HepG2 (cell line): ENCODE data around the gene RALY. TPM values are rescaled to one million over a fixed set of nuclear protein-coding genes. Genes with fewer than 3 reads are reported as not detected.

Source experiments
- ATF7-NPFF ChIP-seq: sonication (generic); formaldehyde crosslinking; IDR thresholded peaks from 2 replicates; pipeline ENCODE4 v1.8.1; 2023; ENCODE audit warnings: mild to moderate bottlenecking, low read depth, missing genetic modification reagents, moderate library complexity
- CCDC6 ChIP-seq: sonication (generic); formaldehyde crosslinking; IDR thresholded peaks from 2 replicates; pipeline ENCODE4 v1.8.1; 2022; ENCODE audit warnings: mild to moderate bottlenecking, missing genetic modification reagents, moderate library complexity
- FOXA3 ChIP-seq: IDR thresholded peaks from 2 replicates; pipeline ENCODE4 v1.6.1; 2016; ENCODE audit warnings: missing genetic modification reagents, missing compliant biosample characterization
- FOXM1 ChIP-seq: sonication (generic); formaldehyde crosslinking; IDR thresholded peaks from 2 replicates; pipeline ENCODE4 v1.5.0; 2020; ENCODE audit warnings: missing genetic modification reagents
- HES4 ChIP-seq: sonication (generic); formaldehyde crosslinking; IDR thresholded peaks from 2 replicates; pipeline ENCODE4 v1.9.0; 2021; ENCODE audit warnings: mild to moderate bottlenecking, missing genetic modification reagents, borderline replicate concordance
- HNRNPK ChIP-seq: fragments of 200-400 bp; formaldehyde crosslinking; IDR thresholded peaks from 2 replicates; pipeline ENCODE4 v1.6.1; 2018; ENCODE audit warnings: low read length, low read depth, moderate library complexity, mild to moderate bottlenecking; ENCODE audit not compliant: poor library complexity, severe bottlenecking
- KLF16 ChIP-seq, 2 experiments: sonication (generic) in 1 of 2; formaldehyde crosslinking in 1 of 2; IDR thresholded peaks; 2 replicates each; pipeline versions ENCODE4 v1.6.1 to v1.8.0; 2016 to 2023; ENCODE audit warnings: missing genetic modification reagents in 2 of 2, missing compliant biosample characterization in 1 of 2
- MATR3 ChIP-seq: sonication (generic); formaldehyde crosslinking; IDR thresholded peaks from 2 replicates; pipeline ENCODE4 v1.4.0; 2020; ENCODE audit warnings: missing genetic modification reagents
- NR3C1 ChIP-seq: sonication (generic); formaldehyde crosslinking; IDR thresholded peaks from 2 replicates; pipeline ENCODE4 v1.4.0; 2020; ENCODE audit warnings: missing genetic modification reagents
- PLRG1 ChIP-seq: fragments of 450-650 bp; conservative IDR thresholded peaks from 2 replicates; pipeline ENCODE4 v1.6.1; 2016
- RBAK ChIP-seq: sonication (generic); formaldehyde crosslinking; IDR thresholded peaks from 2 replicates; pipeline ENCODE4 v1.5.1; 2020; ENCODE audit warnings: mild to moderate bottlenecking, missing genetic modification reagents
- RFXAP ChIP-seq: sonication (generic); formaldehyde crosslinking; IDR thresholded peaks from 2 replicates; pipeline ENCODE4 v1.4.0; 2020; ENCODE audit warnings: missing genetic modification reagents, borderline replicate concordance
- RNF2 ChIP-seq: fragments of 450-650 bp; conservative IDR thresholded peaks from 2 replicates; pipeline ENCODE4 v1.6.1; 2016; ENCODE audit warnings: low read depth
- XRCC5 ChIP-seq: fragments of 200-400 bp; formaldehyde crosslinking; optimal IDR thresholded peaks from 2 replicates; pipeline ENCODE3; 2017; ENCODE audit warnings: mild to moderate bottlenecking, low read length
- YEATS2 ChIP-seq: sonication (generic); formaldehyde crosslinking; IDR thresholded peaks from 2 replicates; pipeline ENCODE4 v1.4.0; 2020; ENCODE audit warnings: missing genetic modification reagents, borderline replicate concordance
- ZNF20 ChIP-seq: sonication (generic); formaldehyde crosslinking; IDR thresholded peaks from 2 replicates; pipeline ENCODE4 v1.4.0; 2020; ENCODE audit warnings: mild to moderate bottlenecking, moderate library complexity, missing genetic modification reagents
- ZNF260 ChIP-seq: sonication (generic); formaldehyde crosslinking; IDR thresholded peaks from 2 replicates; pipeline ENCODE4 v1.4.0; 2020; ENCODE audit warnings: missing genetic modification reagents, low read depth, mild to moderate bottlenecking, borderline replicate concordance
- ZNF569 ChIP-seq: sonication (generic); formaldehyde crosslinking; IDR thresholded peaks from 2 replicates; pipeline ENCODE4 v1.5.0; 2020; ENCODE audit warnings: mild to moderate bottlenecking, missing genetic modification reagents, moderate library complexity, borderline replicate concordance
- ZNF615 ChIP-seq: sonication (generic); formaldehyde crosslinking; IDR thresholded peaks from 2 replicates; pipeline ENCODE4 v1.5.0; 2020; ENCODE audit warnings: mild to moderate bottlenecking, missing genetic modification reagents, borderline replicate concordance
- ZNF616 ChIP-seq: sonication (generic); formaldehyde crosslinking; IDR thresholded peaks from 2 replicates; pipeline ENCODE4 v1.5.0; 2020; ENCODE audit warnings: low read depth, mild to moderate bottlenecking, missing genetic modification reagents
- ZSCAN12 ChIP-seq: sonication (generic); formaldehyde crosslinking; IDR thresholded peaks from 2 replicates; pipeline ENCODE4 v1.9.0; 2021; ENCODE audit warnings: mild to moderate bottlenecking, missing genetic modification reagents
- polyA plus RNA-seq, 8 experiments: library from polyadenylated mRNA; depleted of rRNA in 3 of 8; stranded (reverse) in 7 of 8; unstranded in 1 of 8; fragments of >200 nt; fragmentation: Illumina TruSeq in 4 of 8; extraction: Trizol in 4 of 8; gene quantifications; 2 replicates each; pipeline versions ENCODE4 v1.2.1 to v1.2.3, GENCODE V29; 2011 to 2016; ENCODE audit warnings: low read depth in 4 of 8, missing spikeins in 1 of 8, mixed read lengths in 1 of 8; ENCODE audit not compliant: insufficient read depth in 1 of 8
- total RNA-seq, 5 experiments: library from RNA; depleted of rRNA; stranded (reverse); fragments of >200 nt; fragmentation: Illumina TruSeq; extraction: Trizol; gene quantifications; 2 replicates each; pipeline ENCODE4 v1.2.3, GENCODE V29; 2016; ENCODE audit warnings: low read depth in 1 of 5
- TF ChIP-seq, protein P1 (sequence below): sonication (generic); formaldehyde crosslinking; IDR thresholded peaks from 2 replicates; pipeline ENCODE4 v1.5.0; 2020; ENCODE audit warnings: mild to moderate bottlenecking, missing genetic modification reagents, moderate library complexity
- TF ChIP-seq, protein P2 (sequence below): sonication (generic); formaldehyde crosslinking; IDR thresholded peaks from 2 replicates; pipeline ENCODE4 v1.5.0; 2020; ENCODE audit warnings: missing genetic modification reagents, mild to moderate bottlenecking, borderline replicate concordance
- TF ChIP-seq, protein P3 (sequence below): sonication (generic); formaldehyde crosslinking; IDR thresholded peaks from 2 replicates; pipeline ENCODE4 v1.5.1; 2020; ENCODE audit warnings: missing genetic modification reagents, mild to moderate bottlenecking, borderline replicate concordance
- TF ChIP-seq, protein P4 (sequence below): IDR thresholded peaks from 2 replicates; pipeline ENCODE4 v1.6.1; 2016; ENCODE audit warnings: low read depth, borderline replicate concordance

Gene RALY
- total and polyA plus RNA-seq, 2 of the 13 experiments (the other 11 are each of a cell fraction or from before 2014, with no cell fraction given), result 178 to 186 TPM

DNA sequence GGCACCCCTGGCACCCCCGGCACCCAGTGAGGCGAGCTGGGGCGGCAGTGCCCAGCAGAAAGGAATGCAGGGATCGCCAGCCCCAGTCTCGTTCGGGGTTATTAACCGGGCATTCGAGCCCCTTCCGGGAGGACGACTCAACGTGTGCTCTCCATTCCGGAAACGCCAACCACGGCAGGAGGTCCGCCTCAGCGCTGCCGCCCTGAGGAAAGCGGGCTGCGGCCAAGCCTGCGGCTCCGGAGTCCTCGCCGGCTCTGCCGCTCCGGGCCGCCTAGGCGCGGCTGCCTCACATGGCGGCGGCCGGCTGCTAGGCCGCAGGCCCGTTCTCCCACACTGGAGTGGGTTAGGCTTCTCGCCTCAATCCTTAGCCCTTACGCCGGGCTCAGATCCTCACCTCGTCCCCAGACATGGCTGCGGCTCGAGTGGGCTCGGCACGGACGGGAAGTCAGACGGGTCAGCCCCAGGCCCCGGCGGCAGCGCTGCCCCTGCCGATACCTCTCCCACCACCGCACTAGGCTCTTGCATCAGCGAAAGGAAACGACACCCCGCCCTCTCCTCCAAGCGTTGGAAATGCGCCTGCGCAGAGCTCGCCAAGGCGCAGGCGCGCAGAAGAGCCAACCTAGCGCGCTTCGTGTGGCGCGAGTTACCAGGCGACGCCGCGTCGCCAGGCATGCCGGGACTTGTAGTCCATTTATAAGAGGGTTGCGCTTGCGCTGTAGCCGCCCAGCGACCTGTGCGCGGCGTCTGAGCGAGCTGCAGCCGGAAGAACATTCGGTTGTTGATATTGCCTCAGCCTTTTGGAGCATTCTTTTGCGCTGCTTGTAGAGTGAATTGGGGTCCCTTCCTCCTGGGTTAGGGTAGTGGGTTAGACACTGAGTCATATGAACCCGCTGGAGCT is 118.2 kb downstream of the RALY start, which contains the start of gene EIF2S2 (continued):
- TF ChIP-seq, protein P1, sequence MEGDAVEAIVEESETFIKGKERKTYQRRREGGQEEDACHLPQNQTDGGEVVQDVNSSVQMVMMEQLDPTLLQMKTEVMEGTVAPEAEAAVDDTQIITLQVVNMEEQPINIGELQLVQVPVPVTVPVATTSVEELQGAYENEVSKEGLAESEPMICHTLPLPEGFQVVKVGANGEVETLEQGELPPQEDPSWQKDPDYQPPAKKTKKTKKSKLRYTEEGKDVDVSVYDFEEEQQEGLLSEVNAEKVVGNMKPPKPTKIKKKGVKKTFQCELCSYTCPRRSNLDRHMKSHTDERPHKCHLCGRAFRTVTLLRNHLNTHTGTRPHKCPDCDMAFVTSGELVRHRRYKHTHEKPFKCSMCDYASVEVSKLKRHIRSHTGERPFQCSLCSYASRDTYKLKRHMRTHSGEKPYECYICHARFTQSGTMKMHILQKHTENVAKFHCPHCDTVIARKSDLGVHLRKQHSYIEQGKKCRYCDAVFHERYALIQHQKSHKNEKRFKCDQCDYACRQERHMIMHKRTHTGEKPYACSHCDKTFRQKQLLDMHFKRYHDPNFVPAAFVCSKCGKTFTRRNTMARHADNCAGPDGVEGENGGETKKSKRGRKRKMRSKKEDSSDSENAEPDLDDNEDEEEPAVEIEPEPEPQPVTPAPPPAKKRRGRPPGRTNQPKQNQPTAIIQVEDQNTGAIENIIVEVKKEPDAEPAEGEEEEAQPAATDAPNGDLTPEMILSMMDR (CRISPR knock-in tag), result no peak; the same call in 1 of the 2 replicates
- TF ChIP-seq NR3C1 (CRISPR knock-in tag) (no peak), ATF7-NPFF (peak; percentile 99), KLF16 (CRISPR knock-in tag; IDR thresholded peaks at IDR 0.05) (peak in 1 of 2 experiments; percentile 99; a peak in 2 of 4 replicates), RBAK (CRISPR knock-in tag) (peak; percentile 15), FOXM1 (CRISPR knock-in tag) (no peak), ZNF260 (CRISPR knock-in tag) (peak; percentile 82; the same call in 1 of the 2 replicates), HNRNPK (no peak), PLRG1 (no peak), ZNF615 (CRISPR knock-in tag) (no peak; the same call in 1 of the 2 replicates), CCDC6 (peak; percentile 65), HES4 (peak; percentile 97; the same call in 1 of the 2 replicates), XRCC5 (peak; percentile 40), RNF2 (peak; percentile 94), RFXAP (CRISPR knock-in tag) (peak; percentile 89; the same call in 1 of the 2 replicates), FOXA3 (CRISPR knock-in tag) (peak; percentile 94), YEATS2 (CRISPR knock-in tag) (peak; percentile 96), ZSCAN12 (CRISPR knock-in tag) (0 out of 2 replicates have a peak, but pooled peaks have one; percentile 10), ZNF20 (CRISPR knock-in tag) (peak; percentile 94), ZNF616 (CRISPR knock-in tag) (peak; percentile 86), MATR3 (CRISPR knock-in tag) (peak; percentile 78; the same call in 1 of the 2 replicates), ZNF569 (CRISPR knock-in tag) (peak; percentile 20; the same call in 1 of the 2 replicates)
- TF ChIP-seq, protein P2, sequence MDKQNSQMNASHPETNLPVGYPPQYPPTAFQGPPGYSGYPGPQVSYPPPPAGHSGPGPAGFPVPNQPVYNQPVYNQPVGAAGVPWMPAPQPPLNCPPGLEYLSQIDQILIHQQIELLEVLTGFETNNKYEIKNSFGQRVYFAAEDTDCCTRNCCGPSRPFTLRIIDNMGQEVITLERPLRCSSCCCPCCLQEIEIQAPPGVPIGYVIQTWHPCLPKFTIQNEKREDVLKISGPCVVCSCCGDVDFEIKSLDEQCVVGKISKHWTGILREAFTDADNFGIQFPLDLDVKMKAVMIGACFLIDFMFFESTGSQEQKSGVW (CRISPR knock-in tag), result no peak; the same call in 1 of the 2 replicates
- TF ChIP-seq, protein P3, sequence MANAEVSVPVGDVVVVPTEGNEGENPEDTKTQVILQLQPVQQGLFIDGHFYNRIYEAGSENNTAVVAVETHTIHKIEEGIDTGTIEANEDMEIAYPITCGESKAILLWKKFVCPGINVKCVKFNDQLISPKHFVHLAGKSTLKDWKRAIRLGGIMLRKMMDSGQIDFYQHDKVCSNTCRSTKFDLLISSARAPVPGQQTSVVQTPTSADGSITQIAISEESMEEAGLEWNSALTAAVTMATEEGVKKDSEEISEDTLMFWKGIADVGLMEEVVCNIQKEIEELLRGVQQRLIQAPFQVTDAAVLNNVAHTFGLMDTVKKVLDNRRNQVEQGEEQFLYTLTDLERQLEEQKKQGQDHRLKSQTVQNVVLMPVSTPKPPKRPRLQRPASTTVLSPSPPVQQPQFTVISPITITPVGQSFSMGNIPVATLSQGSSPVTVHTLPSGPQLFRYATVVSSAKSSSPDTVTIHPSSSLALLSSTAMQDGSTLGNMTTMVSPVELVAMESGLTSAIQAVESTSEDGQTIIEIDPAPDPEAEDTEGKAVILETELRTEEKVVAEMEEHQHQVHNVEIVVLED (CRISPR knock-in tag), result peak; percentile 98
- TF ChIP-seq, protein P4, sequence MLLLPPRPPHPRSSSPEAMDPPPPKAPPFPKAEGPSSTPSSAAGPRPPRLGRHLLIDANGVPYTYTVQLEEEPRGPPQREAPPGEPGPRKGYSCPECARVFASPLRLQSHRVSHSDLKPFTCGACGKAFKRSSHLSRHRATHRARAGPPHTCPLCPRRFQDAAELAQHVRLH (CRISPR knock-in tag), result peak; percentile 97
